ENCODE results near the gene CACNG5.

DNA sequence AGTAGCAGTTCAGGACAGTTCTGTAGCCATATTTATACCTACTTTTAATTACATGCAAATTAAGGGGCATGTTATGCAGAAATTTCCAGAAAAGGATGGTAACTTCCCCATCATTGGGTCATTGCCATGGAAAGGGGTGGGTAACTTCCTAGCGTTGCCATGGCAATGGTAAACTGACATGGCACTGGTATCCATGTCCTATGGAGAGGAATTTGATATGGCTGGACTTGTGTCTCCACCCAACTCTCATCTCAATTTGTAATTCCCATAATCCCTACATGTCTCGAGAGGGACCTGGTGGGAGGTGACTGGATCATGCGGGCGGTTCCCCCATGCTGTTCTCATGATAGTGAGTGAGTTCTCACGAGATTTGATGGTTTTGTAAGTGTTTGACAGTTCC is 94.0 kb downstream of the CACNG5 start:
- TF ChIP-seq, protein P1, sequence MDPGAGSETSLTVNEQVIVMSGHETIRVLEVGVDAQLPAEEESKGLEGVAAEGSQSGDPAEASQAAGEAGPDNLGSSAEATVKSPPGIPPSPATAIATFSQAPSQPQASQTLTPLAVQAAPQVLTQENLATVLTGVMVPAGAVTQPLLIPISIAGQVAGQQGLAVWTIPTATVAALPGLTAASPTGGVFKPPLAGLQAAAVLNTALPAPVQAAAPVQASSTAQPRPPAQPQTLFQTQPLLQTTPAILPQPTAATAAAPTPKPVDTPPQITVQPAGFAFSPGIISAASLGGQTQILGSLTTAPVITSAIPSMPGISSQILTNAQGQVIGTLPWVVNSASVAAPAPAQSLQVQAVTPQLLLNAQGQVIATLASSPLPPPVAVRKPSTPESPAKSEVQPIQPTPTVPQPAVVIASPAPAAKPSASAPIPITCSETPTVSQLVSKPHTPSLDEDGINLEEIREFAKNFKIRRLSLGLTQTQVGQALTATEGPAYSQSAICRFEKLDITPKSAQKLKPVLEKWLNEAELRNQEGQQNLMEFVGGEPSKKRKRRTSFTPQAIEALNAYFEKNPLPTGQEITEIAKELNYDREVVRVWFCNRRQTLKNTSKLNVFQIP (CRISPR knock-in tag; IDR thresholded peaks at IDR 0.05; ENCODE audit: borderline replicate concordance, low read depth) = no peak
- TF ChIP-seq, protein P2, sequence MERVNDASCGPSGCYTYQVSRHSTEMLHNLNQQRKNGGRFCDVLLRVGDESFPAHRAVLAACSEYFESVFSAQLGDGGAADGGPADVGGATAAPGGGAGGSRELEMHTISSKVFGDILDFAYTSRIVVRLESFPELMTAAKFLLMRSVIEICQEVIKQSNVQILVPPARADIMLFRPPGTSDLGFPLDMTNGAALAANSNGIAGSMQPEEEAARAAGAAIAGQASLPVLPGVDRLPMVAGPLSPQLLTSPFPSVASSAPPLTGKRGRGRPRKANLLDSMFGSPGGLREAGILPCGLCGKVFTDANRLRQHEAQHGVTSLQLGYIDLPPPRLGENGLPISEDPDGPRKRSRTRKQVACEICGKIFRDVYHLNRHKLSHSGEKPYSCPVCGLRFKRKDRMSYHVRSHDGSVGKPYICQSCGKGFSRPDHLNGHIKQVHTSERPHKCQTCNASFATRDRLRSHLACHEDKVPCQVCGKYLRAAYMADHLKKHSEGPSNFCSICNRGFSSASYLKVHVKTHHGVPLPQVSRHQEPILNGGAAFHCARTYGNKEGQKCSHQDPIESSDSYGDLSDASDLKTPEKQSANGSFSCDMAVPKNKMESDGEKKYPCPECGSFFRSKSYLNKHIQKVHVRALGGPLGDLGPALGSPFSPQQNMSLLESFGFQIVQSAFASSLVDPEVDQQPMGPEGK (CRISPR knock-in tag; IDR thresholded peaks at IDR 0.05; ENCODE audit: borderline replicate concordance) = no peak
- TF ChIP-seq ARNTL (CRISPR knock-in tag; IDR thresholded peaks at IDR 0.05; ENCODE audit: borderline replicate concordance, low read depth) = no peak
- TF ChIP-seq, protein P3, sequence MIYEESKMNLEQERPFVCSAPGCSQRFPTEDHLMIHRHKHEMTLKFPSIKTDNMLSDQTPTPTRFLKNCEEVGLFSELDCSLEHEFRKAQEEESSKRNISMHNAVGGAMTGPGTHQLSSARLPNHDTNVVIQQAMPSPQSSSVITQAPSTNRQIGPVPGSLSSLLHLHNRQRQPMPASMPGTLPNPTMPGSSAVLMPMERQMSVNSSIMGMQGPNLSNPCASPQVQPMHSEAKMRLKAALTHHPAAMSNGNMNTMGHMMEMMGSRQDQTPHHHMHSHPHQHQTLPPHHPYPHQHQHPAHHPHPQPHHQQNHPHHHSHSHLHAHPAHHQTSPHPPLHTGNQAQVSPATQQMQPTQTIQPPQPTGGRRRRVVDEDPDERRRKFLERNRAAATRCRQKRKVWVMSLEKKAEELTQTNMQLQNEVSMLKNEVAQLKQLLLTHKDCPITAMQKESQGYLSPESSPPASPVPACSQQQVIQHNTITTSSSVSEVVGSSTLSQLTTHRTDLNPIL (CRISPR knock-in tag; IDR thresholded peaks at IDR 0.05; ENCODE audit: low read depth) = no peak

All from SK-N-SH treated with all-trans-retinoic acid at 6 μM for 48 hours (cell line).